H54 (cell line): ENCODE data around the gene GHR.
A peak's percentile ranks its signal among the peaks of the same experiment; 100 is the strongest.

Experiments
- DNase-seq: peaks from one replicate; pipeline ENCODE4 v3.0.0; 2011; ENCODE audit warnings: low spot score, mixed read lengths; ENCODE audit not compliant: insufficient read length
- FAIRE-seq: peaks from 3 replicates; lab custom pipeline; 2011; peaks lifted over from hg19 to GRCh38; lab: Jason Lieb, UNC
- POLR2A ChIP-seq: IDR thresholded peaks from 2 replicates; pipeline ENCODE4 v1.6.1; 2011; ENCODE audit warnings: low read depth, mild to moderate bottlenecking, low read length

GHR gene

DNA sequence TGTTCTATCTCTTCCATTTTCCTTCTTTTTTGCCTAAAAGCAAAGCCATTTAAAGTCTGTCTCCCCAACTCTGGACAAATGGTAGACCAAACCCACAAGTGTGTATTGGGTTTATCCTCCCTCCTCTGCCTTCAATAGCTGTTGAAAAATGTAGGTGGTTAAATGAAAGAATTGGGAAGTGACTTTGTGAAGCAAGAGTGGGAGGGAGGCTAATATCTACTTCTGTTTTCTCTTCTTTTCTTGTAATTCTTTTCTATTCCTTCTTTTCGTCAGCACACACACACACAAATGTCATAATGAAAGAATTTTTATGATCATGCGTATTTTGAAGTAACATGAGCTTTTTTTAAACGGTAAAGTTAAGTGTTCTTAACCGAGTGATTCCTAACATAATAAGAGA lies 337.2 kb downstream of the GHR start:
- DNase-seq (no peak), FAIRE-seq (no peak)
- no peak for TF ChIP-seq POLR2A

GRCh38 chr5:42761791-42762190 lies 338.6 kb downstream of the GHR start:
- TF ChIP-seq POLR2A: no peak
- DNase-seq: no peak
- FAIRE-seq: no peak

DNA sequence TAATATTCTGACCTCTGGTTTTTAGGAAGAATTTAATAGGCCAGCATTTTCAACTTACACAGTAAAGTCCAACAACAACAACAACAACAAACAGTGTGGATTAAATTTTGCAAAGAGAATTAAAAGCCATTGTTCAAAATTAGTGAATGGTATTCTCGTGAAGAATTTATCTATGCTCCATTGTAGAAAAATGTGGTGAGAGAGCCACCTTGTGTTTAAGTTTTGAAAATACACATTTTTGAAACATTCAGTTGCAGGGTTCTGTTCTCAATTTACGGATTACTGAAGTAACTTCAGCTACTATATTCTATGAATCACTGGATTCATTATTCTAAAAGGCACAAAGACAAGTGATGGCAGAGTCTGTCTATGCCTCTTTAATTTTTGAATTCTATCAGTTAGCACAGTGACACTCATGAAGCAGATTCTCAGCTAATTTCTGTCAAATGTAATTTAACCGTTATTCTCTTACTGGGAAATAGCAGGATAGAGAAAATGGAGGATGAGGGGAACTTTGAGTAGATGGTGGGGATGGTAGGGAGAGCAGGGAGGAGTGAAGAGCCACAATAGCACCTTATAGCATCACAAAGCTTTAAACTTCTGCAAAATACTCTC lies 344.4 kb downstream of the GHR start:
- no peak for TF ChIP-seq POLR2A

DNA sequence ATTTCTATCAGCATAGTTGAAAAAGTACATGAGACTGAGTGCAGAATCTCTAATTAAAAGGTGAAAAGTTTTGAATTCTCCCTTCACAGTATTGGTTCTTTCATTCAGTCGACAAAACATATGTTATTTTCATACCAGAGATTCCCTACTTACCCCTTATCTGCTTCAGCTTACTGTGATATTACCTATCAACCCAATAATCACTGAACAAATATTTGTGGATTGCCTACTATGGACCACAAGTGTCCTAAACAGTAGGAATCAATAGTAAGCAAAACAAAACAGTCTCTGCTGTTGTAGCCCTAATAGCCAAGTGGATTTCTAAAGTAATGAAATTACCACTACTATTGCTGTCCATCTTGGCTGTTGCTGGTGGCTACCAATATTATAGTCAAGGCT lies 344.9 kb downstream of the GHR start:
- TF ChIP-seq POLR2A: no peak
- FAIRE-seq: no peak
- DNase-seq: no peak

More for the DNA sequence above, 344.4 kb downstream of the GHR start:
- DNase-seq: no peak
- peak; percentile 81 for FAIRE-seq

DNA sequence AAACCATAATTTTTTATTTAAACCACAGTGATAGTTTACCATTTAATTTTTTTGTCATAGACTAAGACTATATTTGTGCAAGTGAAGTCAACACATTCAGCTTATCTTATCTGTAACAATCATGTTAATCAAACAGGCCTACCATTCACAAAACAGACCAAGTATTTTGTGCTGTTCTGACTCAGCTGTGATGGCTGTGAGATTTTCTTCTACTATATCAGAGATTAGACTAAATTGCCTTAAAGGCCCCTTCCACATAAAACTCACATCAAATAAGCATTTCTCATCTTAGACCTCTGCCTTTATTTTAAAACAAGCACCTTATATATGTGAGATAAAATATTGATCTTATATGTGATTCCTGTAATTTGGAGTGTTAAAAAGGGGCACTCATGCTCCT lies 346.8 kb downstream of the GHR start:
- no peak for DNase-seq
- no peak for FAIRE-seq
- TF ChIP-seq POLR2A: no peak
